Liver (tissue), 3 donors: ENCODE results near the gene HAUS5.

ENCODE experiments used
- CTCF ChIP-seq: fragments of 150-350 bp; IDR thresholded peaks from 2 replicates; pipeline ENCODE4 v1.5.1; 2017; ENCODE audit warnings: improper control_type of control experiment, low read depth, low read length; ENCODE audit not compliant: missing input control
- RAD21 ChIP-seq, 2 donors: IDR thresholded peaks; 2 replicates each; pipeline ENCODE4 v1.6.1; 2016; ENCODE audit warnings: antibody characterized with exemption in 2 of 2, mild to moderate bottlenecking in 2 of 2
- TAF1 ChIP-seq: conservative IDR thresholded peaks from 2 replicates; pipeline ENCODE4 v1.6.1; 2016; ENCODE audit warnings: antibody characterized with exemption, mild to moderate bottlenecking
- YY1 ChIP-seq: IDR thresholded peaks from 2 replicates; pipeline ENCODE4 v1.6.1; 2016; ENCODE audit warnings: antibody characterized with exemption, mild to moderate bottlenecking
- TF ChIP-seq, protein P1 (sequence below): IDR thresholded peaks from 2 replicates; pipeline ENCODE4 v1.6.1; 2016; ENCODE audit warnings: antibody characterized with exemption
- TF ChIP-seq, protein P2 (sequence below): IDR thresholded peaks from 2 replicates; pipeline ENCODE4 v1.6.1; 2016; ENCODE audit warnings: antibody characterized with exemption, mild to moderate bottlenecking
- donor health status: healthy.
- donor health status: healthy.

- TF ChIP-seq CTCF: no peak
- TF ChIP-seq, protein P1, sequence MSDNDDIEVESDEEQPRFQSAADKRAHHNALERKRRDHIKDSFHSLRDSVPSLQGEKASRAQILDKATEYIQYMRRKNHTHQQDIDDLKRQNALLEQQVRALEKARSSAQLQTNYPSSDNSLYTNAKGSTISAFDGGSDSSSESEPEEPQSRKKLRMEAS: no peak
- TF ChIP-seq YY1: no peak
- TF ChIP-seq RAD21 (IDR thresholded peaks at IDR 0.05): no peak
- no peak for TF ChIP-seq TAF1
- TF ChIP-seq, protein P2, sequence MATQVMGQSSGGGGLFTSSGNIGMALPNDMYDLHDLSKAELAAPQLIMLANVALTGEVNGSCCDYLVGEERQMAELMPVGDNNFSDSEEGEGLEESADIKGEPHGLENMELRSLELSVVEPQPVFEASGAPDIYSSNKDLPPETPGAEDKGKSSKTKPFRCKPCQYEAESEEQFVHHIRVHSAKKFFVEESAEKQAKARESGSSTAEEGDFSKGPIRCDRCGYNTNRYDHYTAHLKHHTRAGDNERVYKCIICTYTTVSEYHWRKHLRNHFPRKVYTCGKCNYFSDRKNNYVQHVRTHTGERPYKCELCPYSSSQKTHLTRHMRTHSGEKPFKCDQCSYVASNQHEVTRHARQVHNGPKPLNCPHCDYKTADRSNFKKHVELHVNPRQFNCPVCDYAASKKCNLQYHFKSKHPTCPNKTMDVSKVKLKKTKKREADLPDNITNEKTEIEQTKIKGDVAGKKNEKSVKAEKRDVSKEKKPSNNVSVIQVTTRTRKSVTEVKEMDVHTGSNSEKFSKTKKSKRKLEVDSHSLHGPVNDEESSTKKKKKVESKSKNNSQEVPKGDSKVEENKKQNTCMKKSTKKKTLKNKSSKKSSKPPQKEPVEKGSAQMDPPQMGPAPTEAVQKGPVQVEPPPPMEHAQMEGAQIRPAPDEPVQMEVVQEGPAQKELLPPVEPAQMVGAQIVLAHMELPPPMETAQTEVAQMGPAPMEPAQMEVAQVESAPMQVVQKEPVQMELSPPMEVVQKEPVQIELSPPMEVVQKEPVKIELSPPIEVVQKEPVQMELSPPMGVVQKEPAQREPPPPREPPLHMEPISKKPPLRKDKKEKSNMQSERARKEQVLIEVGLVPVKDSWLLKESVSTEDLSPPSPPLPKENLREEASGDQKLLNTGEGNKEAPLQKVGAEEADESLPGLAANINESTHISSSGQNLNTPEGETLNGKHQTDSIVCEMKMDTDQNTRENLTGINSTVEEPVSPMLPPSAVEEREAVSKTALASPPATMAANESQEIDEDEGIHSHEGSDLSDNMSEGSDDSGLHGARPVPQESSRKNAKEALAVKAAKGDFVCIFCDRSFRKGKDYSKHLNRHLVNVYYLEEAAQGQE: no peak
Measured at GRCh38 chr19:35582760-35583159, 29.8 kb upstream of the HAUS5 start.
